ENCODE measurements around the gene SUSD4.

The SUSD4 gene

GRCh38 chr1:223330466-223330865 lies 33.5 kb downstream of the SUSD4 start:
- no peak overlapping the region for H3K9ac ChIP-seq (ENCODE audit: low read length)
- H2AFZ ChIP-seq (ENCODE audit: low read length), result no peak overlapping the region
- H3K27ac ChIP-seq (ENCODE audit: low read depth, low read length, poor library complexity, severe bottlenecking), result no peak overlapping the region
- H3K79me2 ChIP-seq (ENCODE audit: insufficient read depth, low read length), result no peaks in the 10 kb centered on the region
- no peak for TF ChIP-seq CTCF (IDR thresholded peaks at IDR 0.05; ENCODE audit: low read length)
- no peak for TF ChIP-seq EZH2 (IDR thresholded peaks at IDR 0.05; ENCODE audit: borderline replicate concordance, low read length)
- H3K4me3 ChIP-seq (ENCODE audit: low read depth, low read length, poor library complexity, severe bottlenecking), result no peak overlapping the region
- H3K36me3 ChIP-seq (ENCODE audit: insufficient read depth, low read length), result no peaks in the 10 kb centered on the region
- H3F3A ChIP-seq (ENCODE audit: insufficient read depth, low read length), result no peaks in the 10 kb centered on the region
- no peaks in the 10 kb centered on the region for H3K4me1 ChIP-seq (ENCODE audit: insufficient read depth, low read length, severe bottlenecking)
- H3K9me2 ChIP-seq (ENCODE audit: low read depth, low read length), result no peaks in the 10 kb centered on the region
- no peaks in the 10 kb centered on the region for H3K9me3 ChIP-seq (ENCODE audit: low read length)
- H3K27me3 ChIP-seq (ENCODE audit: insufficient read depth, low read length), result no peaks in the 10 kb centered on the region
- no peak overlapping the region for H3K4me2 ChIP-seq (ENCODE audit: low read length)
- no peaks in the 10 kb centered on the region for H4K20me1 ChIP-seq (ENCODE audit: insufficient read depth, low read length)

- no peaks in the 10 kb centered on the region for H3K27me3 ChIP-seq (ENCODE audit: insufficient read depth, low read length)
- no peaks in the 10 kb centered on the region for H3K79me2 ChIP-seq (ENCODE audit: insufficient read depth, low read length)
- no peaks in the 10 kb centered on the region for H3K9me2 ChIP-seq (ENCODE audit: low read depth, low read length)
- no peaks in the 10 kb centered on the region for H3F3A ChIP-seq (ENCODE audit: insufficient read depth, low read length)
- H3K4me1 ChIP-seq (ENCODE audit: insufficient read depth, low read length, severe bottlenecking), result no peaks in the 10 kb centered on the region
- H4K20me1 ChIP-seq (ENCODE audit: insufficient read depth, low read length), result no peaks in the 10 kb centered on the region
- H3K9ac ChIP-seq (ENCODE audit: low read length), result no peak overlapping the region
- H3K9me3 ChIP-seq (ENCODE audit: low read length), result no peaks in the 10 kb centered on the region
- no peak overlapping the region for H3K4me2 ChIP-seq (ENCODE audit: low read length)
- H2AFZ ChIP-seq (ENCODE audit: low read length), result no peak overlapping the region
- no peak overlapping the region for H3K4me3 ChIP-seq (ENCODE audit: low read depth, low read length, poor library complexity, severe bottlenecking)
- no peak overlapping the region for H3K27ac ChIP-seq (ENCODE audit: low read depth, low read length, poor library complexity, severe bottlenecking)
- TF ChIP-seq EZH2 (IDR thresholded peaks at IDR 0.05; ENCODE audit: borderline replicate concordance, low read length) (no peak), CTCF (IDR thresholded peaks at IDR 0.05; ENCODE audit: low read length) (no peak)
- no peaks in the 10 kb centered on the region for H3K36me3 ChIP-seq (ENCODE audit: insufficient read depth, low read length)
Measured at GRCh38 chr1:223329664-223330415, 34.1 kb downstream of the SUSD4 start.

GRCh38 chr1:223329252-223329651 lies 34.7 kb downstream of the SUSD4 start:
- Histone ChIP-seq H3K9me2 (ENCODE audit: low read depth, low read length) (no peaks in the 10 kb centered on the region), H3K27me3 (ENCODE audit: insufficient read depth, low read length) (no peaks in the 10 kb centered on the region), H3K79me2 (ENCODE audit: insufficient read depth, low read length) (no peaks in the 10 kb centered on the region), H3K4me1 (ENCODE audit: insufficient read depth, low read length, severe bottlenecking) (no peaks in the 10 kb centered on the region), H4K20me1 (ENCODE audit: insufficient read depth, low read length) (no peaks in the 10 kb centered on the region), H3K27ac (ENCODE audit: low read depth, low read length, poor library complexity, severe bottlenecking) (no peak overlapping the region), H3K36me3 (ENCODE audit: insufficient read depth, low read length) (no peaks in the 10 kb centered on the region), H3K9me3 (ENCODE audit: low read length) (no peaks in the 10 kb centered on the region), H3K4me3 (ENCODE audit: low read depth, low read length, poor library complexity, severe bottlenecking) (no peak overlapping the region), H3K9ac (ENCODE audit: low read length) (no peak overlapping the region), H3K4me2 (ENCODE audit: low read length) (no peak overlapping the region), H3F3A (ENCODE audit: insufficient read depth, low read length) (no peaks in the 10 kb centered on the region), H2AFZ (ENCODE audit: low read length) (no peak overlapping the region)
- TF ChIP-seq EZH2 (IDR thresholded peaks at IDR 0.05; ENCODE audit: borderline replicate concordance, low read length), result no peak
- TF ChIP-seq CTCF (IDR thresholded peaks at IDR 0.05; ENCODE audit: low read length), result no peak

All from OCI-LY1 (cell line).